HEK293 (cell line): Measurements from ENCODE around the gene GIMAP5.

Source experiments
- CTCF ChIA-PET: fragments of 350-600 bp; formaldehyde crosslinking; extraction: SDS; loops from one replicate; lab custom pipeline; 2021; ENCODE audit warnings: antibody characterized with exemption; lab: Yijun Ruan, JAX
- POLR2A ChIA-PET: fragments of 300-600 bp; formaldehyde crosslinking; extraction: SDS; loops from one replicate; lab custom pipeline; 2020; ENCODE audit warnings: antibody characterized with exemption, inconsistent platforms; lab: Yijun Ruan, JAX
- H3K27ac ChIP-seq: fragments of 200-500 bp; sonication (Bioruptor generic); 2 replicates; pipeline ENCODE4 v1.5.1; 2014; ENCODE audit warnings: low read depth, low read length, control low read depth, inconsistent platforms; ENCODE audit errors: extremely low read depth
- H3K36me3 ChIP-seq, 2 experiments: fragments of 200-500 bp in 1 of 2; sonication (Bioruptor generic) in 1 of 2; 1 replicate in 1 of 2; 2 replicates in 1 of 2; pipeline ENCODE4 v1.5.1; 2014 to 2017; ENCODE audit warnings: inconsistent platforms in 2 of 2, low read length in 2 of 2; ENCODE audit not compliant: control insufficient read depth in 2 of 2, insufficient read depth in 1 of 2
- H3K4me1 ChIP-seq: fragments of 200-500 bp; sonication (Bioruptor generic); 2 replicates; pipeline ENCODE4 v1.5.1; 2014; ENCODE audit warnings: mild to moderate bottlenecking, low read length, inconsistent platforms; ENCODE audit not compliant: control insufficient read depth, insufficient read depth
- H3K4me3 ChIP-seq: 2 replicates; pipeline ENCODE4 v1.5.1; 2011; ENCODE audit warnings: low read depth, mild to moderate bottlenecking, control low read depth, low read length, moderate library complexity
- H3K9me3 ChIP-seq: fragments of 200-500 bp; sonication (Bioruptor generic); 2 replicates; pipeline ENCODE4 v1.5.1; 2014; ENCODE audit warnings: low read depth, low read length, inconsistent platforms; ENCODE audit not compliant: control insufficient read depth, insufficient read depth
- CTCF ChIP-seq: fragments of 450-650 bp; formaldehyde crosslinking; IDR thresholded peaks from 2 replicates; pipeline ENCODE4 v1.5.1; 2016; ENCODE audit warnings: missing biosample characterization, missing genetic modification characterization
- FEZF1 ChIP-seq: fragments of 450-650 bp; formaldehyde crosslinking; IDR thresholded peaks from 2 replicates; pipeline ENCODE4 v1.5.1; 2016; ENCODE audit warnings: missing biosample characterization, missing genetic modification characterization
- PRDM4 ChIP-seq: fragments of 450-650 bp; formaldehyde crosslinking; IDR thresholded peaks from 2 replicates; pipeline ENCODE4 v1.5.1; 2017; ENCODE audit warnings: missing biosample characterization, missing genetic modification characterization
- ZBTB48 ChIP-seq: fragments of 450-650 bp; formaldehyde crosslinking; IDR thresholded peaks from 2 replicates; pipeline ENCODE4 v1.5.1; 2016; ENCODE audit warnings: missing biosample characterization, missing genetic modification characterization
- ZFP69B ChIP-seq: fragments of 450-650 bp; formaldehyde crosslinking; IDR thresholded peaks from 2 replicates; pipeline ENCODE4 v1.5.1; 2016; ENCODE audit warnings: missing biosample characterization, missing genetic modification characterization
- ZNF133 ChIP-seq: fragments of 450-650 bp; formaldehyde crosslinking; IDR thresholded peaks from 2 replicates; pipeline ENCODE4 v1.5.1; 2016; ENCODE audit warnings: missing biosample characterization, missing genetic modification characterization
- ZNF211 ChIP-seq: fragments of 450-650 bp; formaldehyde crosslinking; IDR thresholded peaks from 2 replicates; pipeline ENCODE4 v1.5.1; 2016; ENCODE audit warnings: low read depth, missing biosample characterization, missing genetic modification characterization
- ZNF223 ChIP-seq: fragments of 450-650 bp; formaldehyde crosslinking; IDR thresholded peaks from 2 replicates; pipeline ENCODE4 v1.5.1; 2016; ENCODE audit warnings: missing biosample characterization, missing genetic modification characterization
- ZNF433 ChIP-seq: fragments of 450-650 bp; formaldehyde crosslinking; IDR thresholded peaks from 2 replicates; pipeline ENCODE4 v1.5.1; 2016; ENCODE audit warnings: missing biosample characterization, missing genetic modification characterization, low read depth
- ZNF521 ChIP-seq: fragments of 450-650 bp; formaldehyde crosslinking; IDR thresholded peaks from 2 replicates; pipeline ENCODE4 v1.5.1; 2017; ENCODE audit warnings: missing biosample characterization, mild to moderate bottlenecking, missing genetic modification characterization
- ZNF529 ChIP-seq: fragments of 450-650 bp; formaldehyde crosslinking; IDR thresholded peaks from 2 replicates; pipeline ENCODE4 v1.5.1; 2017; ENCODE audit warnings: missing genetic modification characterization, missing biosample characterization; ENCODE audit not compliant: insufficient replicate concordance
- ZNF626 ChIP-seq: fragments of 450-650 bp; sonication (Bioruptor Pico); formaldehyde crosslinking; IDR thresholded peaks from 2 replicates; pipeline ENCODE4 v1.5.1; 2018; ENCODE audit warnings: missing biosample characterization, missing genetic modification characterization, inconsistent platforms
- ZNF768 ChIP-seq: fragments of 450-650 bp; formaldehyde crosslinking; IDR thresholded peaks from 2 replicates; pipeline ENCODE4 v1.5.1; 2018; ENCODE audit warnings: missing biosample characterization, mild to moderate bottlenecking, missing genetic modification characterization
- ZNF830 ChIP-seq: fragments of 450-650 bp; IDR thresholded peaks from 2 replicates; pipeline ENCODE4 v1.5.0; 2018; ENCODE audit warnings: missing biosample characterization, missing genetic modification characterization, low read depth, mild to moderate bottlenecking, moderate library complexity
- ZNF843 ChIP-seq: fragments of 450-650 bp; formaldehyde crosslinking; IDR thresholded peaks from 2 replicates; pipeline ENCODE4 v1.5.1; 2016; ENCODE audit warnings: missing biosample characterization, missing genetic modification characterization
- ZSCAN30 ChIP-seq: fragments of 450-650 bp; IDR thresholded peaks from 2 replicates; pipeline ENCODE4 v1.5.1; 2018; ENCODE audit warnings: missing biosample characterization, mild to moderate bottlenecking, missing genetic modification characterization, moderate library complexity
- ZSCAN5A ChIP-seq: fragments of 450-650 bp; formaldehyde crosslinking; IDR thresholded peaks from 2 replicates; pipeline ENCODE4 v1.5.1; 2016; ENCODE audit warnings: missing biosample characterization, missing genetic modification characterization
- TF ChIP-seq, protein P1 (sequence below): sonication (generic); formaldehyde crosslinking; IDR thresholded peaks from 2 replicates; pipeline ENCODE4 v1.8.1; 2022; ENCODE audit warnings: mild to moderate bottlenecking, moderate library complexity, missing genetic modification reagents
- TF ChIP-seq, protein P2 (sequence below): fragments of 450-650 bp; formaldehyde crosslinking; IDR thresholded peaks from 2 replicates; pipeline ENCODE4 v1.5.1; 2016; ENCODE audit warnings: missing biosample characterization, missing genetic modification characterization

Gene GIMAP5

GRCh38 chr7:150719960-150720891 is 17.0 kb upstream of the GIMAP5 start (continued):
- TF ChIP-seq CTCF (tag by site-specific recombination), result no peak
- TF ChIP-seq ZNF843 (tag by site-specific recombination), result no peak
- no peak for TF ChIP-seq ZNF433 (tag by site-specific recombination)
- TF ChIP-seq FEZF1, result no peak
- TF ChIP-seq ZNF529 (tag by site-specific recombination), result no peak

DNA sequence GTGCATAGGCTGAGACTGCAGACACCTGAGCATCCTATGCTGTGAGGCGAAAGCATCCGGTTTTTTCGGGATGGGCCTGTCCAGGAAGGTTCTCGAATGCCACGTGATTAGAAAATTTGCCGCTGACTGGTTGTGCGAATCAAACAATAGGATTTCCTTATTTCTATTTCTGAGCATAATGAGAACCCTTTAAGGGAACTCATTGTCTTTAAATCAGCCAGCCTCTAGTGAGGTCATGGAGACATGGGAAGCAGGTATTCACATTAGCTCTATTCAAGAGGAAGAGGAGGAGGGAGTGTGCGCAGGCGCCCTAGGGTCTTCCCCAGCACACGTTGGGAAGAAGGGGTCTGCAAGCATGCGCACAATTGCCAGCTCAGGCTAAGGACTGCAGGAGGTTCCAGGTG is 15.2 kb upstream of the GIMAP5 start:
- CTCF ChIA-PET, result interaction anchor here (0.5 kb wide), 1 partner anchor 275 kb away, joined by 3 read pairs; no protein-coding TSS in a partner anchor
- no peaks in the 10 kb centered on the region for H3K4me1 ChIP-seq
- POLR2A ChIA-PET, result no interaction called here
- no peak overlapping the region for H3K27ac ChIP-seq
- no peaks in the 10 kb centered on the region for H3K36me3 ChIP-seq
- no peak overlapping the region for H3K4me3 ChIP-seq
- no peak for TF ChIP-seq ZNF211 (tag by site-specific recombination)
- no peak for TF ChIP-seq ZNF830
- TF ChIP-seq, protein P1, sequence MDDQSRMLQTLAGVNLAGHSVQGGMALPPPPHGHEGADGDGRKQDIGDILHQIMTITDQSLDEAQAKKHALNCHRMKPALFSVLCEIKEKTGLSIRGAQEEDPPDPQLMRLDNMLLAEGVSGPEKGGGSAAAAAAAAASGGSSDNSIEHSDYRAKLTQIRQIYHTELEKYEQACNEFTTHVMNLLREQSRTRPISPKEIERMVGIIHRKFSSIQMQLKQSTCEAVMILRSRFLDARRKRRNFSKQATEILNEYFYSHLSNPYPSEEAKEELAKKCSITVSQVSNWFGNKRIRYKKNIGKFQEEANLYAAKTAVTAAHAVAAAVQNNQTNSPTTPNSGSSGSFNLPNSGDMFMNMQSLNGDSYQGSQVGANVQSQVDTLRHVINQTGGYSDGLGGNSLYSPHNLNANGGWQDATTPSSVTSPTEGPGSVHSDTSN (CRISPR knock-in tag), result no peak
- no peak for TF ChIP-seq ZNF223 (tag by site-specific recombination)
- TF ChIP-seq ZBTB48, result no peak
- TF ChIP-seq ZSCAN5A (tag by site-specific recombination), result no peak
- TF ChIP-seq PRDM4 (tag by site-specific recombination), result no peak
- no peak for TF ChIP-seq ZNF768 (tag by site-specific recombination)
- TF ChIP-seq ZNF133 (tag by site-specific recombination), result no peak
- no peak for TF ChIP-seq ZNF521 (tag by site-specific recombination)
- TF ChIP-seq ZFP69B (tag by site-specific recombination), result no peak
- no peak for TF ChIP-seq ZNF626 (tag by site-specific recombination)
- TF ChIP-seq ZSCAN30 (tag by site-specific recombination), result no peak
- TF ChIP-seq, protein P2, sequence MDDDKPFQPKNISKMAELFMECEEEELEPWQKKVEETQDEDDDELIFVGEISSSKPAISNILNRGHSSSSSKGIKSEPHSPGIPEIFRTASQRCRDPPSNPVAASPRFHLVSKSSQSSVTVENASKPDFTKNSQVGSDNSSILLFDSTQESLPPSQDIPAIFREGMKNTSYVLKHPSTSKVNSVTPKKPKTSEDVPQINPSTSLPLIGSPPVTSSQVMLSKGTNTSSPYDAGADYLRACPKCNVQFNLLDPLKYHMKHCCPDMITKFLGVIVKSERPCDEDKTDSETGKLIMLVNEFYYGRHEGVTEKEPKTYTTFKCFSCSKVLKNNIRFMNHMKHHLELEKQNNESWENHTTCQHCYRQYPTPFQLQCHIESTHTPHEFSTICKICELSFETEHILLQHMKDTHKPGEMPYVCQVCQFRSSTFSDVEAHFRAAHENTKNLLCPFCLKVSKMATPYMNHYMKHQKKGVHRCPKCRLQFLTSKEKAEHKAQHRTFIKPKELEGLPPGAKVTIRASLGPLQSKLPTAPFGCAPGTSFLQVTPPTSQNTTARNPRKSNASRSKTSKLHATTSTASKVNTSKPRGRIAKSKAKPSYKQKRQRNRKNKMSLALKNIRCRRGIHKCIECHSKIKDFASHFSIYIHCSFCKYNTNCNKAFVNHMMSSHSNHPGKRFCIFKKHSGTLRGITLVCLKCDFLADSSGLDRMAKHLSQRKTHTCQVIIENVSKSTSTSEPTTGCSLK (tag by site-specific recombination), result no peak
- H3K9me3 ChIP-seq, result no peaks in the 10 kb centered on the region
